Stimulated activated CD4-positive, alpha-beta T cell treated with anti-CD3 and anti-CD28 coated beads, TNF-alpha, amount 100 ng/mL, for 4 hours (primary cell): ENCODE measurements around the gene CSHL1.
A peak's percentile ranks its signal among the peaks of the same experiment; 100 is the strongest.
"Not testable (repeated sequence)": the region's sequence is repeated elsewhere in the genome, so short reads cannot be mapped to it uniquely, and the experiment has no call there.

Experiments used
- DNase-seq, 3 experiments: peaks; one replicate each; pipeline ENCODE4 v3.0.0-alpha.2; 2020; ENCODE audit warnings: low read depth in 3 of 3

CSHL1 gene

GRCh38 chr17:63940584-63940983 lies 29.5 kb upstream of the CSHL1 start:
- no peak for DNase-seq

- no peak for DNase-seq
These were observed 28.8 kb upstream of the CSHL1 start for GRCh38 chr17:63939884-63940283.

GRCh38 chr17:63939401-63939800 lies 28.3 kb upstream of the CSHL1 start:
- DNase-seq = no peak

GRCh38 chr17:63937920-63938319 lies 26.9 kb upstream of the CSHL1 start:
- no peak for DNase-seq

- DNase-seq = no peak
These were observed 26.3 kb upstream of the CSHL1 start for GRCh38 chr17:63937319-63937718.

GRCh38 chr17:63934183-63935112 lies 23.4 kb upstream of the CSHL1 start:
- no peak for DNase-seq

GRCh38 chr17:63933598-63933997 lies 22.5 kb upstream of the CSHL1 start:
- no peak for DNase-seq

GRCh38 chr17:63932721-63933120 lies 21.7 kb upstream of the CSHL1 start:
- DNase-seq = no peak

- DNase-seq = peak in 1 of 3 experiments; percentile 11
These were observed 21.0 kb upstream of the CSHL1 start, which contains the start of gene CD79B for GRCh38 chr17:63931981-63932561. Gene CD79B (minus strand): TSS chr17:63932331. CDS start chr17:63932261, 70 bp downstream.

GRCh38 chr17:63930951-63931575 lies 20.0 kb upstream of the CSHL1 start:
- peak in 2 of 3 experiments; percentile 32 to 33 for DNase-seq

- no peak for DNase-seq
These were observed 19.1 kb upstream of the CSHL1 start for GRCh38 chr17:63929860-63930766.

GRCh38 chr17:63928966-63929695 lies 18.1 kb upstream of the CSHL1 start:
- no peak for DNase-seq

- DNase-seq = no peak
These were observed 17.2 kb upstream of the CSHL1 start for GRCh38 chr17:63928172-63928666.

- no peak for DNase-seq
These were observed 16.6 kb upstream of the CSHL1 start for GRCh38 chr17:63927464-63928171.

GRCh38 chr17:63926164-63926563 lies 15.1 kb upstream of the CSHL1 start:
- DNase-seq = no peak

GRCh38 chr17:63925615-63926014 lies 14.6 kb upstream of the CSHL1 start:
- DNase-seq = no peak

GRCh38 chr17:63922402-63922801 lies 11.3 kb upstream of the CSHL1 start:
- DNase-seq = not testable (repeated sequence)

- not testable (repeated sequence) for DNase-seq
These were observed 9.7 kb upstream of the CSHL1 start for GRCh38 chr17:63920779-63921178.

GRCh38 chr17:63920050-63920449 lies 9.0 kb upstream of the CSHL1 start:
- not testable (repeated sequence) for DNase-seq

- peak in 2 of 3 experiments; percentile 47 to 56 for DNase-seq
These were observed 8.3 kb upstream of the CSHL1 start for GRCh38 chr17:63919311-63919723.
